GM23338 (cell line): Measurements from ENCODE around the gene CFAP74. TPM values are rescaled to one million over a fixed set of nuclear protein-coding genes. Genes with fewer than 3 reads are reported as not detected.

ENCODE experiments used
- ATAC-seq: fragments of 200-7000 bp; cut with Tn5 transposase; 3 replicates; pipeline ENCODE4 v1.9.1; 2020
- DNase-seq: peaks from one replicate; pipeline ENCODE4 v3.0.0-alpha.2; 2015; ENCODE audit warnings: low spot score
- H2AFZ ChIP-seq: fragments of 200-600 bp; sonication (generic); 2 replicates; pipeline ENCODE4 v1.8.0; 2016; ENCODE audit warnings: antibody characterized with exemption, mild to moderate bottlenecking, moderate library complexity
- H3F3A ChIP-seq: fragments of 200-600 bp; sonication (generic); replicated peaks from 2 replicates; pipeline ENCODE4 v1.8.0; 2017; ENCODE audit warnings: antibody characterized with exemption, mixed run types, low read depth
- H3K27ac ChIP-seq: fragments of 200-600 bp; sonication (generic); 2 replicates; pipeline ENCODE4 v1.6.1; 2016; ENCODE audit warnings: low read depth
- H3K27me3 ChIP-seq: fragments of 200-600 bp; sonication (generic); 2 replicates; pipeline ENCODE4 v1.8.0; 2016; ENCODE audit warnings: mild to moderate bottlenecking, mixed run types, moderate library complexity; ENCODE audit not compliant: insufficient read depth
- H3K36me3 ChIP-seq: fragments of 200-600 bp; sonication (generic); 2 replicates; pipeline ENCODE4 v1.8.0; 2016; ENCODE audit warnings: mild to moderate bottlenecking; ENCODE audit not compliant: insufficient read depth
- H3K4me1 ChIP-seq: fragments of 200-600 bp; sonication (generic); 2 replicates; pipeline ENCODE4 v1.8.0; 2016; ENCODE audit warnings: mild to moderate bottlenecking, moderate library complexity; ENCODE audit not compliant: insufficient read depth
- H3K4me2 ChIP-seq: fragments of 200-600 bp; sonication (generic); 2 replicates; pipeline ENCODE4 v1.7.1; 2017; ENCODE audit warnings: mixed run types
- H3K4me3 ChIP-seq: fragments of 200-600 bp; sonication (generic); 2 replicates; pipeline ENCODE4 v1.6.1; 2016; ENCODE audit warnings: mixed run types
- H3K79me2 ChIP-seq: fragments of 200-600 bp; sonication (generic); replicated peaks from 2 replicates; pipeline ENCODE4 v1.8.0; 2017; ENCODE audit warnings: mild to moderate bottlenecking; ENCODE audit not compliant: insufficient read depth
- H3K9me2 ChIP-seq: fragments of 200-600 bp; sonication (generic); 2 replicates; pipeline ENCODE4 v1.8.0; 2017; ENCODE audit not compliant: insufficient read depth
- H4K20me1 ChIP-seq: fragments of 200-600 bp; sonication (generic); replicated peaks from 2 replicates; pipeline ENCODE4 v1.8.0; 2017; ENCODE audit warnings: mild to moderate bottlenecking; ENCODE audit not compliant: insufficient read depth
- H3K27ac Mint-ChIP-seq: 2 replicates; pipeline ENCODE4 v1.8.0; 2020; ENCODE audit warnings: inconsistent platforms, mild to moderate bottlenecking, moderate library complexity, mixed read lengths
- H3K27me3 Mint-ChIP-seq: 3 replicates; pipeline ENCODE4 v1.8.0; 2022; ENCODE audit warnings: low read depth, mild to moderate bottlenecking, moderate library complexity, mixed read lengths, inconsistent platforms; ENCODE audit not compliant: insufficient read depth, poor library complexity
- H3K36me3 Mint-ChIP-seq: 3 replicates; pipeline ENCODE4 v1.8.0; 2021; ENCODE audit warnings: low read depth, mild to moderate bottlenecking, inconsistent platforms, moderate library complexity, mixed read lengths
- H3K4me1 Mint-ChIP-seq: 3 replicates; pipeline ENCODE4 v1.8.0; 2020; ENCODE audit warnings: mild to moderate bottlenecking, inconsistent platforms, mixed read lengths
- H3K4me3 Mint-ChIP-seq: 3 replicates; pipeline ENCODE4 v1.8.0; 2021; ENCODE audit warnings: moderate library complexity, mild to moderate bottlenecking, inconsistent platforms, mixed read lengths
- H3K9me3 Mint-ChIP-seq: 3 replicates; pipeline ENCODE4 v1.8.0; 2020; ENCODE audit warnings: moderate library complexity, mild to moderate bottlenecking, inconsistent platforms, mixed read lengths
- CREB1 ChIP-seq: fragments of 250-450 bp; sonication (Bioruptor Pico); IDR thresholded peaks from 2 replicates; pipeline ENCODE4 v1.5.0; 2020; ENCODE audit warnings: low read depth, mild to moderate bottlenecking, moderate library complexity
- ETS1 ChIP-seq: IDR thresholded peaks from 2 replicates; pipeline ENCODE4 v1.6.1; 2016; ENCODE audit warnings: antibody characterized with exemption
- EZH2 ChIP-seq: fragments of 200-600 bp; sonication (generic); IDR thresholded peaks from one replicate; pipeline ENCODE4 v1.8.0; 2017; ENCODE audit warnings: antibody characterized with exemption, mild to moderate bottlenecking, low read depth; ENCODE audit not compliant: unreplicated experiment
- NANOG ChIP-seq: IDR thresholded peaks from 2 replicates; pipeline ENCODE4 v1.6.1; 2016; ENCODE audit warnings: antibody characterized with exemption, borderline replicate concordance
- POLR2AphosphoS5 ChIP-seq: IDR thresholded peaks from 2 replicates; pipeline ENCODE4 v1.6.1; 2016; ENCODE audit warnings: antibody characterized with exemption, low read depth
- STAT1 ChIP-seq: IDR thresholded peaks from one replicate; pipeline ENCODE4 v1.6.1; 2016; ENCODE audit warnings: antibody characterized with exemption; ENCODE audit not compliant: unreplicated experiment
- ZNF462 ChIP-seq: fragments of 250-450 bp; sonication (Bioruptor Pico); IDR thresholded peaks from 2 replicates; pipeline ENCODE4 v1.5.0; 2020; ENCODE audit warnings: mild to moderate bottlenecking, moderate library complexity
- polyA plus RNA-seq: library from polyadenylated mRNA; unstranded; fragments of >200 nt; fragmentation: Nextera tagmentation; extraction: Ambion mirVana; gene quantifications from 2 replicates; pipeline ENCODE4 v1.2.1, GENCODE V29; 2016
- total RNA-seq: library from RNA; depleted of rRNA; stranded (reverse); fragments of >200 nt; shearing (Covaris generic); gene quantifications from 2 replicates; pipeline ENCODE4 v1.2.3, GENCODE V29; 2014

The CFAP74 gene
- total and polyA plus RNA-seq, 2 experiments from 2014 or later: 0.21 TPM; not detected in 1

GRCh38 chr1:1987142-1987510, 16.5 kb downstream of the CFAP74 start (continued):
- no peak for TF ChIP-seq ETS1
- TF ChIP-seq ZNF462 (CRISPR knock-in tag): no peak

GRCh38 chr1:1986451-1987141, 17.0 kb downstream of the CFAP74 start:
- Mint-ChIP-seq H3K27ac (no peak overlapping the region), H3K9me3 (0 out of 3 replicates have a peak, but pooled peaks cover 2% of the 10 kb centered on the region), H3K36me3 (no peaks in the 10 kb centered on the region), H3K4me1 (peaks cover 13% of the 10 kb centered on the region), H3K4me3 (no peak overlapping the region), H3K27me3 (peaks cover 11% of the 10 kb centered on the region)
- Histone ChIP-seq H2AFZ (no peak overlapping the region), H3K27me3 (no peaks in the 10 kb centered on the region), H3F3A (no peaks in the 10 kb centered on the region), H3K4me2 (no peak overlapping the region), H3K27ac (no peak overlapping the region), H3K4me1 (no peaks in the 10 kb centered on the region), H3K79me2 (no peaks in the 10 kb centered on the region), H3K36me3 (no peaks in the 10 kb centered on the region), H3K9me2 (no peaks in the 10 kb centered on the region), H4K20me1 (no peaks in the 10 kb centered on the region), H3K4me3 (no peak overlapping the region)
- DNase-seq (no peak), ATAC-seq (peak; percentile 61)
- no peak for TF ChIP-seq POLR2AphosphoS5
- TF ChIP-seq ETS1: no peak
- TF ChIP-seq EZH2: no peak
- no peak for TF ChIP-seq STAT1
- TF ChIP-seq CREB1: no peak
- no peak for TF ChIP-seq NANOG
